MCF 10A (cell line): ENCODE results near the gene PCDHGB2. TPM values are rescaled to one million over a fixed set of nuclear protein-coding genes. Genes with fewer than 3 reads are reported as not detected.
"Not testable (repeated sequence)": the region's sequence is repeated elsewhere in the genome, so short reads cannot be mapped to it uniquely, and the experiment has no call there.

Source experiments
- BruUV-seq: library from RNA; stranded (reverse); fragments of 400-500 nt; replicated peaks from 2 replicates; lab custom pipeline; 2021; lab: Mats Ljungman, UMichigan
- CTCF ChIA-PET: fragments of 300-600 bp; sonication (Branson Sonifier 250); formaldehyde crosslinking; extraction: SDS; loops from one replicate; lab custom pipeline; 2021; ENCODE audit warnings: antibody characterized with exemption, inconsistent platforms; lab: Yijun Ruan, JAX
- POLR2A ChIA-PET: fragments of 300-600, 350-650 bp; sonication (Branson Sonifier 250); formaldehyde crosslinking; extraction: SDS; loops from one replicate; lab custom pipeline; 2020; ENCODE audit warnings: antibody characterized with exemption, inconsistent platforms; lab: Yijun Ruan, JAX
- DNase-seq: peaks from one replicate; pipeline ENCODE4 v3.0.0-alpha.2; 2018; ENCODE audit not compliant: unreplicated experiment
- H3K27ac Mint-ChIP-seq: one replicate; pipeline ENCODE4 v1.8.0; 2022; ENCODE audit warnings: mild to moderate bottlenecking, low read depth, mixed read lengths; ENCODE audit not compliant: unreplicated experiment
- H3K27me3 Mint-ChIP-seq: one replicate; pipeline ENCODE4 v1.8.0; 2022; ENCODE audit warnings: mixed read lengths; ENCODE audit not compliant: insufficient read depth, unreplicated experiment
- H3K36me3 Mint-ChIP-seq: one replicate; pipeline ENCODE4 v1.8.0; 2022; ENCODE audit warnings: mild to moderate bottlenecking, moderate library complexity, mixed read lengths; ENCODE audit not compliant: insufficient read depth, unreplicated experiment
- H3K4me1 Mint-ChIP-seq: one replicate; pipeline ENCODE4 v1.8.0; 2022; ENCODE audit warnings: mixed read lengths; ENCODE audit not compliant: insufficient read depth, unreplicated experiment
- H3K4me3 Mint-ChIP-seq: one replicate; pipeline ENCODE4 v1.8.0; 2022; ENCODE audit warnings: mild to moderate bottlenecking, moderate library complexity, mixed read lengths; ENCODE audit not compliant: unreplicated experiment
- H3K9me3 Mint-ChIP-seq: one replicate; pipeline ENCODE4 v1.8.0; 2022; ENCODE audit warnings: mixed read lengths; ENCODE audit not compliant: unreplicated experiment
- CTCF ChIP-seq: fragments of 200-600 bp; IDR thresholded peaks from one replicate; pipeline ENCODE4 v1.8.0; 2022; ENCODE audit warnings: antibody characterized with exemption, mild to moderate bottlenecking; ENCODE audit not compliant: unreplicated experiment
- intact Hi-C: fragments of 100-400 bp; cut with micrococcal nuclease; formaldehyde crosslinking; loops from 2 replicates; pipeline ENCODE4 v1.14.1; 2022
- total RNA-seq: library from RNA; stranded (reverse); gene quantifications from 2 replicates; pipeline ENCODE4 v1.2.3, GENCODE V29; 2022

Gene PCDHGB2
- total RNA-seq, 1 experiment from 2014 or later, result 0.61 TPM

DNA sequence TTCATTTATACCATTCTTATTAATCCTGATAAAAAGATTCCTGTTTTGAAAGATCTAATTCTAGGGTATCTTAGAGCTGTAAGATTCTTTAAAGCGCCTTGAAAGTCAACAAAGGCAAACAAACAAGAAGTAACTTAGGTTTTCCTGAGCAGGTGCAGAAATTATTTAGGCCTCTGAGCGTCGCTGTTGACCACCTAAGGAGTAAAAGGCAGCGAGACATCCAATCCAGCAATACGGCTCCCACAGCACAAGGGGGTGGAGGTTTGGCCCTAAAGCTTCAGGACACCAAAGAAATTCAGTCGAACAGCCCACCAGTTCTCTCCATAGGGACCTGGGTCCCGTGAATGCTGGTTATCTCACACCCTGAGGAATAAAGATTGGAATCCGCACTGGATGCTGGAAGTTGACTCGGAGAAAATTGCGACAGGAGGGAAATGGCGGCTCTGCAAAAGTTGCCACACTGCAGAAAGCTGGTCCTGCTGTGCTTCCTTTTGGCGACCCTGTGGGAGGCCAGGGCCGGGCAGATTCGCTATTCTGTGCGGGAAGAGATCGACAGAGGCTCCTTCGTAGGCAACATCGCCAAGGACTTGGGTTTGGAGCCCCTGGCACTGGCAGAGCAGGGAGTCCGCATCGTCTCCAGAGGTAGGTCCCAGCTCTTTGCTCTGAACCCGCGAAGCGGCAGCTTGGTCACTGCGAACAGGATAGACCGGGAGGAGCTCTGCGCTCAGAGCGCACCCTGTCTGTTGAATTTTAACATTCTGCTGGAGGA is 21.1 kb upstream of the PCDHGB2 start, which contains the start of gene PCDHGA2:
Gene PCDHGA2, plus strand, starts transcription at position 223 of the 769 bp plus-strand sequence.
- ChIA-PET POLR2A (interaction anchor here (0.9 kb wide), 1 partner anchor 18 kb away, joined by 3 read pairs; the partner anchor contains the start of gene TAF7), CTCF (interaction anchor here (0.6 to 1.4 kb wide), 8 partner anchors 8 to 377 kb away, joined by 3 to 8 read pairs (median 4); partner anchors contain the start of genes PCDHB10 and TAF7)

DNA sequence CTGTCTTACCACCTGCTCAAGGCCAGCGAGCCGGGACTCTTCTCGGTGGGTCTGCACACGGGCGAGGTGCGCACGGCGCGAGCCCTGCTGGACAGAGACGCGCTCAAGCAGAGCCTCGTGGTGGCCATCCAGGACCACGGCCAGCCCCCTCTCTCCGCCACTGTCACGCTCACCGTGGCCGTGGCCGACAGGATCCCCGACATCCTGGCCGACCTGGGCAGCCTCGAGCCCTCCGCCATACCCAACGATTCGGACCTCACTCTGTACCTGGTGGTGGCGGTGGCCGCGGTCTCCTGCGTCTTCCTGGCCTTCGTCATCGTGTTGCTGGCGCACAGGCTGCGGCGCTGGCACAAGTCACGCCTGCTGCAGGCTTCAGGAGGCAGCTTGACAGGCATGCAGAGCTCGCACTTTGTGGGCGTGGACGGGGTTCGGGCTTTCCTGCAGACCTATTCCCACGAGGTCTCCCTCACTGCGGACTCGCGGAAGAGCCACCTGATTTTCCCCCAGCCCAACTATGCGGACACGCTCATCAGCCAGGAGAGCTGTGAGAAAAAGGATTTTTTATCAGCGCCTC is 18.9 kb upstream of the PCDHGB2 start:
- H3K9me3 Mint-ChIP-seq, result peaks cover 59% of the 10 kb centered on the region
- intact Hi-C loops, BruUV-seq, H3K27me3 Mint-ChIP-seq, H3K27ac Mint-ChIP-seq, CTCF ChIA-PET, H3K4me3 Mint-ChIP-seq, H3K36me3 Mint-ChIP-seq, H3K4me1 Mint-ChIP-seq, DNase-seq: not testable (repeated sequence)
- POLR2A ChIA-PET, result interaction anchor here (0.9 kb wide), 1 partner anchor 182 kb away, joined by 3 read pairs; no protein-coding TSS in a partner anchor

More for the DNA sequence above, 21.1 kb upstream of the PCDHGB2 start, which contains the start of gene PCDHGA2:
- Mint-ChIP-seq H3K4me3 (peak within 1 kb of the TSS; percentile 30), H3K27me3 (no peaks in the 10 kb centered on the region), H3K4me1 (no peaks in the 10 kb centered on the region), H3K9me3 (peaks cover 57% of the 10 kb centered on the region), H3K27ac (no peak within 1 kb of the TSS), H3K36me3 (peaks cover 4% of the 10 kb centered on the region)
- intact Hi-C loops, result no loop called here
- TF ChIP-seq CTCF, result peak; percentile 30
- no TSS peak for BruUV-seq
- DNase-seq, result peak; percentile 34

- intact Hi-C loops, result no loop called here
- Mint-ChIP-seq H3K27ac (no peak overlapping the region), H3K4me3 (no peak overlapping the region), H3K36me3 (no peaks in the 10 kb centered on the region), H3K4me1 (no peaks in the 10 kb centered on the region), H3K9me3 (peaks cover 53% of the 10 kb centered on the region), H3K27me3 (no peaks in the 10 kb centered on the region)
- no peak for TF ChIP-seq CTCF
- ChIA-PET CTCF (interaction anchor here (1.0 to 2.2 kb wide), 4 partner anchors 13 to 23 kb away, joined by 4 to 8 read pairs (median 4); partner anchors contain the start of genes PCDHGA4, PCDHGA5 and TAF7), POLR2A (interaction anchor here (0.6 to 0.8 kb wide), 2 partner anchors 9 to 22 kb away, joined by 3 to 5 read pairs; no protein-coding TSS in a partner anchor)
- BruUV-seq, result no TSS peak
- DNase-seq, result no peak
Measured at GRCh38 chr5:141342773-141343172, 17.0 kb upstream of the PCDHGB2 start.

GRCh38 chr5:141343242-141343952 is 16.4 kb upstream of the PCDHGB2 start, which contains the start of gene PCDHGA3:
Gene PCDHGA3 (plus strand): TSS chr5:141343829. CDS start chr5:141344034, 205 bp downstream.
- Mint-ChIP-seq H3K36me3 (no peaks in the 10 kb centered on the region), H3K9me3 (peaks cover 50% of the 10 kb centered on the region), H3K4me3 (no peak within 1 kb of the TSS), H3K27ac (no peak within 1 kb of the TSS), H3K27me3 (no peaks in the 10 kb centered on the region), H3K4me1 (no peaks in the 10 kb centered on the region)
- TF ChIP-seq CTCF, result no peak
- DNase-seq, result no peak
- BruUV-seq, result no TSS peak
- intact Hi-C loops, result no loop called here
- ChIA-PET POLR2A (no interaction called here), CTCF (interaction anchor here (0.6 to 2.2 kb wide), 6 partner anchors 12 to 47 kb away, joined by 3 to 8 read pairs (median 4); partner anchors contain the start of genes PCDHGA4 and TAF7)
